Neural progenitor cell (in vitro differentiated cells): ENCODE data around the gene FBXW5. TPM values are rescaled to one million over a fixed set of nuclear protein-coding genes. Genes with fewer than 3 reads are reported as not detected.
A peak's percentile ranks its signal among the peaks of the same experiment; 100 is the strongest.

Experiments used
- DNase-seq: peaks from one replicate; pipeline ENCODE4 v3.0.0-alpha.2; 2016; ENCODE audit warnings: low spot score
- H2AFZ ChIP-seq: fragments of 200-600 bp; sonication (generic); replicated peaks from 2 replicates; pipeline ENCODE4 v1.6.1; 2016; ENCODE audit warnings: antibody characterized with exemption
- H3F3A ChIP-seq: fragments of 200-600 bp; sonication (generic); 2 replicates; pipeline ENCODE4 v1.6.1; 2016; ENCODE audit warnings: antibody characterized with exemption, low read depth
- H3K27ac ChIP-seq: fragments of 200-600 bp; sonication (generic); 2 replicates; pipeline ENCODE4 v1.5.1; 2016; ENCODE audit warnings: mild to moderate bottlenecking
- H3K27me3 ChIP-seq: fragments of 200-600 bp; sonication (generic); 2 replicates; pipeline ENCODE4 v1.6.1; 2016; ENCODE audit warnings: mild to moderate bottlenecking, moderate library complexity
- H3K36me3 ChIP-seq: fragments of 200-600 bp; sonication (generic); 2 replicates; pipeline ENCODE4 v1.5.1; 2016
- H3K4me1 ChIP-seq: fragments of 200-600 bp; sonication (generic); 2 replicates; pipeline ENCODE4 v1.6.1; 2016; ENCODE audit warnings: mixed run types
- H3K4me2 ChIP-seq: fragments of 200-600 bp; sonication (generic); 2 replicates; pipeline ENCODE4 v1.6.1; 2016
- H3K4me3 ChIP-seq: fragments of 200-600 bp; sonication (generic); 2 replicates; pipeline ENCODE4 v1.5.1; 2016
- H3K79me2 ChIP-seq: fragments of 200-600 bp; sonication (generic); 2 replicates; pipeline ENCODE4 v1.6.1; 2016; ENCODE audit warnings: low read depth
- H3K9ac ChIP-seq: fragments of 200-600 bp; sonication (generic); 2 replicates; pipeline ENCODE4 v1.6.1; 2016
- H3K9me3 ChIP-seq: fragments of 200-600 bp; sonication (generic); 2 replicates; pipeline ENCODE4 v1.5.1; 2016; ENCODE audit warnings: low read depth
- H4K20me1 ChIP-seq: fragments of 200-600 bp; sonication (generic); 2 replicates; pipeline ENCODE4 v1.6.1; 2016; ENCODE audit warnings: low read depth
- H3K27ac Mint-ChIP-seq: 3 replicates; pipeline ENCODE4 v1.8.0; 2021; ENCODE audit warnings: mixed read lengths
- H3K27me3 Mint-ChIP-seq: 2 replicates; pipeline ENCODE4 v1.8.0; 2022; ENCODE audit warnings: low read depth, mild to moderate bottlenecking, inconsistent platforms, moderate library complexity, mixed read lengths; ENCODE audit not compliant: insufficient read depth
- H3K36me3 Mint-ChIP-seq: 3 replicates; pipeline ENCODE4 v1.8.0; 2021; ENCODE audit warnings: mixed read lengths
- H3K4me1 Mint-ChIP-seq: 3 replicates; pipeline ENCODE4 v1.8.0; 2021; ENCODE audit warnings: mixed read lengths
- H3K4me3 Mint-ChIP-seq: 3 replicates; pipeline ENCODE4 v1.8.0; 2021; ENCODE audit warnings: mild to moderate bottlenecking, moderate library complexity, mixed read lengths
- H3K9me3 Mint-ChIP-seq: 3 replicates; pipeline ENCODE4 v1.8.0; 2020; ENCODE audit warnings: mixed read lengths
- CTCF ChIP-seq: fragments of 200-600 bp; sonication (generic); IDR thresholded peaks from 2 replicates; pipeline ENCODE4 v1.5.1; 2017; ENCODE audit warnings: antibody characterized with exemption, mild to moderate bottlenecking
- EZH2 ChIP-seq: fragments of 200-600 bp; sonication (generic); IDR thresholded peaks from 2 replicates; pipeline ENCODE4 v1.6.1; 2017; ENCODE audit warnings: antibody characterized with exemption, mild to moderate bottlenecking, moderate library complexity
- EZH2phosphoT487 ChIP-seq: fragments of 200-600 bp; sonication (generic); IDR thresholded peaks from 2 replicates; pipeline ENCODE4 v1.6.1; 2017; ENCODE audit warnings: antibody characterized with exemption
- total RNA-seq: library from RNA; depleted of rRNA; stranded (reverse); fragments of >200 nt; gene quantifications from 2 replicates; pipeline ENCODE4 v1.2.3, GENCODE V29; 2015; ENCODE audit warnings: low replicate concordance

The FBXW5 gene
- total RNA-seq, 1 donor from 2014 or later: 21.5 TPM

DNA sequence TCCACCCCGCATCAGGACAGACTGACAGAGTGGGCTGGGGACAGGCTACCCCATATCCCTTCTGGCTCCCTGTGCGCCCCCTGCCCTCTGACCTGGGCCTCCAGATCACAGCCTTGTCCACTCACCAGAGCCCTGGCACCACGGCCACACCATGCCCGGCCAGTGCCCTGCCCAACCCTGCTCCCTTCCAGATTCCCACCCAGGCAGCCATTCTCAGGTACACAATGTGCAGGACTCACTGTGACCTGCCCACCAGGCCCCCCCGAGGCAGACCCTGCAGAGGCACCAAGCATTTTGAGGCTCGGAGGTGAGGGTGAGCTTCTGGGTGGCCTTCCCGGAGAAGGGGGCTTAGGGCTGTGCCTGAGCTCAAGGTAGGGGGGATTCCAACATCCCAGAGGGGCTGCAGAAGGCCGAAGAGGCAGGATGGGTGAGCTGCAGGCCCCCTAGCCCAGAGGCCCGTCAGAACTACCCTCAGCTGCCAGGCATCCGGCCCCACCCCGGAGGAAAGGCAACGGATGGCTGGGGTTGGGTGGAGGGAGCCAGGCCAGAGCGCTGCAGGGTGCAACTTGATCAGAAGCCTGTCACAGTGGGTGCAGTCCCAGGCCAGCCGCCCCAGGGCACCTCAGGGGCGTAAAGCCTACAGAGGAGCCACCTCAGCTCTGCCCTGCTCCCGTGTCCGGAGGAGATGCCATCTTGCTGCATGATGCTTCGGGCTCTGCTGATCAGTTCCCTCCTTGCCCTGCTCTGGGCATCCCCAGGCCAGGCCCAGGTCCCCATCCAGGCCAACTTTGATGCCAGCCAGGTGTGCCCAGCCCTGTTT lies 37.9 kb upstream of the FBXW5 start, which contains the start of gene LCNL1:
LCNL1 (plus strand) TSS at position 762 of the 820 bp plus-strand sequence. CDS start 594 bp downstream, outside the sequence.
- DNase-seq: no peak
- Histone ChIP-seq H3K4me2 (no peak within 1 kb of the TSS), H3K4me3 (no peak within 1 kb of the TSS), H2AFZ (no peak within 1 kb of the TSS), H3K9ac (no peak within 1 kb of the TSS), H3F3A (peaks cover 11% of the 10 kb centered on the region), H3K9me3 (no peaks in the 10 kb centered on the region), H3K36me3 (no peaks in the 10 kb centered on the region), H3K27ac (no peak within 1 kb of the TSS), H4K20me1 (no peaks in the 10 kb centered on the region), H3K4me1 (peaks cover 13% of the 10 kb centered on the region), H3K79me2 (no peaks in the 10 kb centered on the region), H3K27me3 (peaks cover 37% of the 10 kb centered on the region)
- Mint-ChIP-seq H3K4me3 (peak within 1 kb of the TSS; percentile 1), H3K27ac (peak within 1 kb of the TSS; percentile 8), H3K36me3 (no peaks in the 10 kb centered on the region), H3K4me1 (peaks cover 12% of the 10 kb centered on the region), H3K27me3 (peaks cover 5% of the 10 kb centered on the region), H3K9me3 (no peaks in the 10 kb centered on the region)
- no peak for TF ChIP-seq CTCF
- TF ChIP-seq EZH2phosphoT487: no peak
- TF ChIP-seq EZH2: no peak

- H3K27ac ChIP-seq: no peak overlapping the region
- H3K36me3 ChIP-seq: no peaks in the 10 kb centered on the region
- peaks cover 11% of the 10 kb centered on the region for H3F3A ChIP-seq
- no peak overlapping the region for H2AFZ ChIP-seq
- H3K4me3 ChIP-seq: no peak overlapping the region
- H3K9me3 Mint-ChIP-seq: no peaks in the 10 kb centered on the region
- no peaks in the 10 kb centered on the region for H3K36me3 Mint-ChIP-seq
- no peaks in the 10 kb centered on the region for H4K20me1 ChIP-seq
- H3K9me3 ChIP-seq: no peaks in the 10 kb centered on the region
- H3K27ac Mint-ChIP-seq: no peak overlapping the region
- H3K27me3 ChIP-seq: peaks cover 44% of the 10 kb centered on the region
- no peak for DNase-seq
- TF ChIP-seq CTCF (no peak), EZH2 (no peak), EZH2phosphoT487 (no peak)
- H3K4me3 Mint-ChIP-seq: no peak overlapping the region
- no peak overlapping the region for H3K9ac ChIP-seq
- peaks cover 2% of the 10 kb centered on the region for H3K27me3 Mint-ChIP-seq
- H3K4me1 Mint-ChIP-seq: peaks cover 12% of the 10 kb centered on the region
- H3K79me2 ChIP-seq: no peaks in the 10 kb centered on the region
- H3K4me2 ChIP-seq: no peak overlapping the region
- H3K4me1 ChIP-seq: peaks cover 16% of the 10 kb centered on the region
Observed at GRCh38 chr9:136981588-136982231, 37.2 kb upstream of the FBXW5 start.

DNA sequence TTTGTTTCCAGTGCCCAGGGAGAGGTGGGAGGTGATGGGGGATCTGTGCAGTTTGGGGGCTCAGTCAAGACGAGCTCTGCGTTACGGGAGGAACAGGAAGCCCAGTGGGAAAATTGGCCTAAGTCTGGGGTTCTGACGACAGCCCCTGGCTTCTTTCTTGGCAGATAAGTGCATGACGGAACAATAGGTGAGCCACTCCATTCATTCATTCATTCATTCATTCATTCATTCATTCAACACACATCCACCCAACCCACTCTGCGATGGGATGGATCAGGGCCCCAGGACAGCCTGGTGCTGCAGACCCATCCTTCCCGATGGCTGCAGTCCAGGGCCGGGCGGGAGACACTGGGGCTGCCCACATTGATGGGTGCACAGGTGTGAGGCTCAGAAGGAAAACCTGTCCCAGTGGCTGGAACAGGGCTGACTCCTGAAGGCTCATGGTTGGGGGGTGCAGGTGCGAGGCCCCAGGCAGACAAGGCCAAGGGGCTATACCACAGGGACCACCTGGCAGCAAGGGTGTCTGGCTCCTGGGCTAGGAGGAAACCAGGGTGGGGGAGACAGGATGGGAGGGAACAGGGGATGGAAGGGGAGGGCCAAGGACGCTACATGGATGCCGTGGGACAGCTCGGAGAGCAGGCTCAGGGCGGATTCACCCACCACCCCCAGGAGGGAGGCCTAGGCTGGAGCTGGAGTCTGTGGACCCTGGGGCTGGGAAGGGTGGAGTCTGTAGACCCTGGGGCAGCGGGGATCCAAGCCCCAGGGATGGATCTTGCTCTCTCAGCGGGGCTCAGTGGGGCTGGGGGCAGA lies 36.3 kb upstream of the FBXW5 start:
- no peak overlapping the region for H2AFZ ChIP-seq
- H3K27ac Mint-ChIP-seq: peak overlapping the region; percentile 38

More for the DNA sequence above, 36.3 kb upstream of the FBXW5 start:
- peaks cover 11% of the 10 kb centered on the region for H3F3A ChIP-seq
- Mint-ChIP-seq H3K4me3 (no peak overlapping the region), H3K9me3 (no peaks in the 10 kb centered on the region), H3K4me1 (peaks cover 8% of the 10 kb centered on the region), H3K27me3 (peaks cover 2% of the 10 kb centered on the region), H3K36me3 (no peaks in the 10 kb centered on the region)
- no peak overlapping the region for H3K9ac ChIP-seq
- no peaks in the 10 kb centered on the region for H3K79me2 ChIP-seq
- peaks cover 36% of the 10 kb centered on the region for H3K27me3 ChIP-seq
- DNase-seq: no peak
- H4K20me1 ChIP-seq: no peaks in the 10 kb centered on the region
- no peak overlapping the region for H3K4me3 ChIP-seq
- no peak overlapping the region for H3K27ac ChIP-seq
- TF ChIP-seq EZH2phosphoT487: no peak
- no peak for TF ChIP-seq EZH2
- no peak for TF ChIP-seq CTCF
- H3K36me3 ChIP-seq: no peaks in the 10 kb centered on the region
- H3K4me2 ChIP-seq: no peak overlapping the region
- H3K9me3 ChIP-seq: no peaks in the 10 kb centered on the region
- peaks cover 16% of the 10 kb centered on the region for H3K4me1 ChIP-seq
